Activated CD8-positive, alpha-beta T cell treated with anti-CD3 and anti-CD28 coated beads for 36 hours (primary cell): ENCODE results near the gene DIAPH1. TPM values are rescaled to one million over a fixed set of nuclear protein-coding genes. Genes with fewer than 3 reads are reported as not detected.
A peak's percentile ranks its signal among the peaks of the same experiment; 100 is the strongest.

ENCODE experiments used
- ATAC-seq: fragments of 200-7000 bp; cut with Tn5 transposase; one replicate; pipeline ENCODE4 v1.10.0; 2021; ENCODE audit warnings: mild to moderate bottlenecking, moderate library complexity
- CTCF ChIA-PET: fragments of 350-600 bp; sonication (Branson Sonifier 250); formaldehyde crosslinking; loops from one replicate; lab custom pipeline; 2021; ENCODE audit warnings: antibody characterized with exemption; lab: Charles Lee
- POLR2A ChIA-PET: fragments of 350-600 bp; sonication (Branson Sonifier 250); formaldehyde crosslinking; loops from one replicate; lab custom pipeline; 2021; ENCODE audit warnings: antibody characterized with exemption; lab: Charles Lee
- DNase-seq: peaks from one replicate; pipeline ENCODE4 v3.0.0-alpha.2; 2020
- H3K27ac Mint-ChIP-seq: one replicate; pipeline ENCODE4 v1.8.0; 2021; ENCODE audit warnings: mild to moderate bottlenecking, mixed read lengths
- H3K27me3 Mint-ChIP-seq: one replicate; pipeline ENCODE4 v1.8.0; 2021; ENCODE audit warnings: mixed read lengths
- H3K36me3 Mint-ChIP-seq: one replicate; pipeline ENCODE4 v1.8.0; 2021; ENCODE audit warnings: low read depth, mixed read lengths
- H3K4me1 Mint-ChIP-seq: one replicate; pipeline ENCODE4 v1.8.0; 2021; ENCODE audit warnings: low read depth, mixed read lengths
- H3K4me3 Mint-ChIP-seq: one replicate; pipeline ENCODE4 v1.8.0; 2021; ENCODE audit warnings: mild to moderate bottlenecking, moderate library complexity, mixed read lengths
- H3K9me3 Mint-ChIP-seq: one replicate; pipeline ENCODE4 v1.8.0; 2021; ENCODE audit warnings: mixed read lengths
- intact Hi-C: fragments of 100-400 bp; cut with micrococcal nuclease; formaldehyde crosslinking; loops from one replicate; pipeline ENCODE4 v1.10.0; 2022
- total RNA-seq, 2 experiments: library from RNA; stranded (reverse); gene quantifications; one replicate each; pipeline ENCODE4 v1.2.3, GENCODE V29; 2021
- TF ChIP-seq, protein P1 (sequence below): fragments of 200-600 bp; IDR thresholded peaks from one replicate; pipeline ENCODE4 v1.8.0; 2022; ENCODE audit warnings: antibody characterized with exemption, mild to moderate bottlenecking

Gene DIAPH1
- total RNA-seq, 2 experiments from 2014 or later, result 209 to 218 TPM

GRCh38 chr5:141638771-141639170 lies 20.0 kb upstream of the DIAPH1 start:
- TF ChIP-seq, protein P1, sequence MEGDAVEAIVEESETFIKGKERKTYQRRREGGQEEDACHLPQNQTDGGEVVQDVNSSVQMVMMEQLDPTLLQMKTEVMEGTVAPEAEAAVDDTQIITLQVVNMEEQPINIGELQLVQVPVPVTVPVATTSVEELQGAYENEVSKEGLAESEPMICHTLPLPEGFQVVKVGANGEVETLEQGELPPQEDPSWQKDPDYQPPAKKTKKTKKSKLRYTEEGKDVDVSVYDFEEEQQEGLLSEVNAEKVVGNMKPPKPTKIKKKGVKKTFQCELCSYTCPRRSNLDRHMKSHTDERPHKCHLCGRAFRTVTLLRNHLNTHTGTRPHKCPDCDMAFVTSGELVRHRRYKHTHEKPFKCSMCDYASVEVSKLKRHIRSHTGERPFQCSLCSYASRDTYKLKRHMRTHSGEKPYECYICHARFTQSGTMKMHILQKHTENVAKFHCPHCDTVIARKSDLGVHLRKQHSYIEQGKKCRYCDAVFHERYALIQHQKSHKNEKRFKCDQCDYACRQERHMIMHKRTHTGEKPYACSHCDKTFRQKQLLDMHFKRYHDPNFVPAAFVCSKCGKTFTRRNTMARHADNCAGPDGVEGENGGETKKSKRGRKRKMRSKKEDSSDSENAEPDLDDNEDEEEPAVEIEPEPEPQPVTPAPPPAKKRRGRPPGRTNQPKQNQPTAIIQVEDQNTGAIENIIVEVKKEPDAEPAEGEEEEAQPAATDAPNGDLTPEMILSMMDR, result no peak
- peak overlapping the region; percentile 90 for H3K27ac Mint-ChIP-seq
- POLR2A ChIA-PET, result interaction anchor here (1.4 to 6.5 kb wide), 4 partner anchors 9 to 211 kb away, joined by 3 to 28 read pairs (median 21); partner anchors contain the start of gene FCHSD1
- DNase-seq (no peak), ATAC-seq (no peak)
- H3K4me1 Mint-ChIP-seq, result peaks cover 49% of the 10 kb centered on the region
- no peaks in the 10 kb centered on the region for H3K27me3 Mint-ChIP-seq
- CTCF ChIA-PET, result interaction anchor here (1.4 to 4.2 kb wide), 7 partner anchors 12 to 71 kb away, joined by 5 to 83 read pairs (median 16); partner anchors contain the start of genes DIAPH1 and FCHSD1
- H3K36me3 Mint-ChIP-seq, result peaks cover 48% of the 10 kb centered on the region
- intact Hi-C loops, result loop anchor here (5.0 kb wide), 1 partner anchor 46 kb away; no protein-coding TSS in a partner anchor
- H3K9me3 Mint-ChIP-seq, result no peaks in the 10 kb centered on the region
- peak overlapping the region; percentile 86 for H3K4me3 Mint-ChIP-seq

- peak overlapping the region; percentile 86 for H3K4me3 Mint-ChIP-seq
- TF ChIP-seq, protein P1, result peak; percentile 68
- intact Hi-C loops, result loop anchor here (5.0 kb wide), 1 partner anchor 46 kb away; no protein-coding TSS in a partner anchor
- POLR2A ChIA-PET, result interaction anchor here (0.9 to 6.5 kb wide), 9 partner anchors 10 to 332 kb away, joined by 3 to 30 read pairs (median 15); partner anchors contain the start of genes DIAPH1 and FCHSD1
- H3K27ac Mint-ChIP-seq, result peak overlapping the region; percentile 90
- peak; percentile 81 for DNase-seq
- H3K36me3 Mint-ChIP-seq, result peaks cover 48% of the 10 kb centered on the region
- no peaks in the 10 kb centered on the region for H3K27me3 Mint-ChIP-seq
- no peaks in the 10 kb centered on the region for H3K9me3 Mint-ChIP-seq
- CTCF ChIA-PET, result interaction anchor here (0.8 to 4.2 kb wide), 15 partner anchors 11 to 241 kb away, joined by 3 to 83 read pairs (median 14); partner anchors contain the start of genes DIAPH1 and FCHSD1
- peaks cover 49% of the 10 kb centered on the region for H3K4me1 Mint-ChIP-seq
- ATAC-seq, result peak; percentile 55
These were observed 19.1 kb upstream of the DIAPH1 start for GRCh38 chr5:141637767-141638419.

- CTCF ChIA-PET, result interaction anchor here (0.7 to 4.2 kb wide), 19 partner anchors 11 to 324 kb away, joined by 3 to 83 read pairs (median 8); partner anchors contain the start of genes DIAPH1, FCHSD1 and TAF7
- ATAC-seq (peak; percentile 50), DNase-seq (peak; percentile 61)
- H3K36me3 Mint-ChIP-seq, result peaks cover 51% of the 10 kb centered on the region
- intact Hi-C loops, result loop anchor here (5.0 kb wide), 1 partner anchor 45 kb away; no protein-coding TSS in a partner anchor
- POLR2A ChIA-PET, result interaction anchor here (0.9 to 6.5 kb wide), 14 partner anchors 11 to 332 kb away, joined by 3 to 30 read pairs (median 6); partner anchors contain the start of genes DIAPH1 and FCHSD1
- TF ChIP-seq, protein P1, result no peak
- H3K4me1 Mint-ChIP-seq, result peaks cover 53% of the 10 kb centered on the region
- H3K27me3 Mint-ChIP-seq, result no peaks in the 10 kb centered on the region
- H3K9me3 Mint-ChIP-seq, result no peaks in the 10 kb centered on the region
- H3K27ac Mint-ChIP-seq, result peak overlapping the region; percentile 90
- H3K4me3 Mint-ChIP-seq, result peak overlapping the region; percentile 86
These were observed 18.4 kb upstream of the DIAPH1 start for GRCh38 chr5:141637123-141637766.

DNA sequence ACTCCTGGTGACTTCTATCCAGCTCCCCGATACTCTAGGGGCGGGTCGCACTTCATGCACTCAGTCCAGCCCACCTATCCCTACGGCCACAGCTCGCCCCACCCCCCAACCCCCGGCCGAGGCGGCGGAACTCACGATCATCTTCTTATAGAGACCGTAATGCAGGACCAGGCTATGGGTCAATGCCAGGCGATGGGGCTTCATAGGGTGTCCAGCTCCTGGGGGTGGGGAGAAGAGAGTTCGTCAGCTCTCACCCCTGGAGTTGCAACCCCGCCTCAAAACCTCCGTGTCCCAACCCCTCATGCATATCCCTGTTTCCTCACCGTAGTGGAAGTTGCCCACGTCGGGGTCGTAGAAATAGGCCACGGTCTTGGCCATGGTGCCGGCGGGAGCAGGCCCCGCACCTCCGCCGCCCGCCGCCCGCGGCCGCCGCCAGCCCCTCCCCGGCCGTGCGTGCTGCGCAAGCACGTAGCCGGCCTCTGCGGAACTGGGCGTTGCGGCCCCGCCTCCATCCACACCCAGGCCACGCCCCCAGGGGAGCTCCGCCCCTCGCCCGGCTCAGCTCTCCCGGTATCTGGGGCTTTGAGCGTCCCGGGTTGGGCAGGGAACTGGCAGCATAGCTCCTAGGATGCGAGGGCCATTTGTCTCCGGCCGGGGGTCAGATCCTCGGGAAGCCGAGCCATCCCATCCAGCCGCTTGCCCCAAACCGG lies 17.8 kb upstream of the DIAPH1 start, which contains the start of the genes HDAC3 and RELL2:
TSS of gene HDAC3 (minus strand) at position 437 of the 710 bp plus-strand sequence. CDS start at position 378, 59 bp downstream.
TSS of gene RELL2 (plus strand) at position 585 of the 710 bp plus-strand sequence. CDS start 1,229 bp downstream, outside the sequence.
- Mint-ChIP-seq H3K4me3 (peak within 1 kb of the TSS; percentile 86), H3K9me3 (no peaks in the 10 kb centered on the region), H3K27me3 (no peaks in the 10 kb centered on the region), H3K36me3 (peaks cover 49% of the 10 kb centered on the region), H3K27ac (peak within 1 kb of the TSS; percentile 90), H3K4me1 (peaks cover 47% of the 10 kb centered on the region)
- ChIA-PET POLR2A (interaction anchor here (1.0 to 6.5 kb wide), 12 partner anchors 10 to 123 kb away, joined by 3 to 30 read pairs (median 10); partner anchors contain the start of genes DIAPH1 and FCHSD1), CTCF (interaction anchor here (0.7 to 4.2 kb wide), 17 partner anchors 10 to 324 kb away, joined by 3 to 83 read pairs (median 10); partner anchors contain the start of genes DIAPH1, FCHSD1 and TAF7)
- TF ChIP-seq, protein P1, result no peak
- intact Hi-C loops, result loop anchor here (5.0 kb wide), 1 partner anchor 44 kb away; no protein-coding TSS in a partner anchor
- ATAC-seq (peak; percentile 88), DNase-seq (peak; percentile 94)
